Natural killer cell (primary cell): ENCODE results near the gene RBFOX2. TPM values are rescaled to one million over a fixed set of nuclear protein-coding genes. Genes with fewer than 3 reads are reported as not detected.

Experiments
- ATAC-seq, 3 donors: fragments of 150-1000 bp in 2 of 3; fragments of 200-7000 bp in 1 of 3; cut with Tn5 transposase; 1 replicate in 1 of 3; 2 replicates in 2 of 3; pipeline ENCODE4 v1.10.0; 2021; ENCODE audit warnings: mild to moderate bottlenecking in 2 of 3, moderate library complexity in 2 of 3
- DNase-seq, 2 donors: peaks; one replicate each; pipeline versions ENCODE4 v3.0.0 to v3.0.0-alpha.2; 2013 to 2021; ENCODE audit warnings: mixed read lengths in 1 of 2
- H3K27ac ChIP-seq: one replicate; pipeline ENCODE4 v1.5.1; 2013; ENCODE audit warnings: mild to moderate bottlenecking, low read length
- H3K27me3 ChIP-seq: one replicate; pipeline ENCODE4 v1.6.1; 2013; ENCODE audit warnings: low read length; ENCODE audit not compliant: control insufficient read depth, insufficient read depth
- H3K36me3 ChIP-seq: one replicate; pipeline ENCODE4 v1.6.1; 2013; ENCODE audit warnings: low read length; ENCODE audit not compliant: control insufficient read depth, insufficient read depth
- H3K4me1 ChIP-seq: one replicate; pipeline ENCODE4 v1.6.1; 2013; ENCODE audit warnings: low read length; ENCODE audit not compliant: control insufficient read depth, insufficient read depth
- H3K4me3 ChIP-seq: one replicate; pipeline ENCODE4 v1.5.1; 2013; ENCODE audit warnings: low read length
- H3K9me3 ChIP-seq: one replicate; pipeline ENCODE4 v1.6.1; 2013; ENCODE audit warnings: low read length; ENCODE audit not compliant: control insufficient read depth, insufficient read depth
- H3K27ac Mint-ChIP-seq, 2 donors: one replicate each; pipeline ENCODE4 v1.8.0; 2022; ENCODE audit warnings: mild to moderate bottlenecking in 2 of 2, mixed read lengths in 2 of 2, moderate library complexity in 1 of 2
- H3K27me3 Mint-ChIP-seq, 2 donors: one replicate each; pipeline ENCODE4 v1.8.0; 2022; ENCODE audit warnings: low read depth in 2 of 2, mixed read lengths in 2 of 2
- H3K36me3 Mint-ChIP-seq: one replicate; pipeline ENCODE4 v1.8.0; 2022; ENCODE audit warnings: mixed read lengths
- H3K4me1 Mint-ChIP-seq, 2 donors: one replicate each; pipeline ENCODE4 v1.8.0; 2022; ENCODE audit warnings: mixed read lengths in 2 of 2
- H3K4me3 Mint-ChIP-seq: one replicate; pipeline ENCODE4 v1.8.0; 2022; ENCODE audit warnings: mild to moderate bottlenecking, moderate library complexity, mixed read lengths
- H3K9me3 Mint-ChIP-seq, 2 donors: one replicate each; pipeline ENCODE4 v1.8.0; 2022; ENCODE audit warnings: mixed read lengths in 2 of 2
- WGBS: methylation state at CpG from one replicate; pipeline ENCODE4 v1.1.7; 2013; ENCODE audit warnings: missing lambda C conversion rate; ENCODE audit not compliant: insufficient coverage; 5-methylcytosine and 5-hydroxymethylcytosine counted together
- intact Hi-C: fragments of 100-400 bp; cut with micrococcal nuclease; formaldehyde crosslinking; loops from one replicate; pipeline ENCODE4 v1.14.2; 2022
- total RNA-seq, 4 donors: library from RNA; stranded (reverse); fragments of 120-200 nt in 1 of 4; gene quantifications; one replicate each; pipeline versions ENCODE4 v1.2.3 to v1.2.4, GENCODE V29; 2013 to 2022
- TF ChIP-seq, protein P1 (sequence below): fragments of 200-600 bp; IDR thresholded peaks from one replicate; pipeline ENCODE4 v1.8.0; 2022; ENCODE audit warnings: antibody characterized with exemption

Gene RBFOX2
- total RNA-seq, 3 donors from 2014 or later (not counting 1 experiment from before 2014, with no cell fraction given), result 1.0 to 4.7 (median 3.0) TPM

DNA sequence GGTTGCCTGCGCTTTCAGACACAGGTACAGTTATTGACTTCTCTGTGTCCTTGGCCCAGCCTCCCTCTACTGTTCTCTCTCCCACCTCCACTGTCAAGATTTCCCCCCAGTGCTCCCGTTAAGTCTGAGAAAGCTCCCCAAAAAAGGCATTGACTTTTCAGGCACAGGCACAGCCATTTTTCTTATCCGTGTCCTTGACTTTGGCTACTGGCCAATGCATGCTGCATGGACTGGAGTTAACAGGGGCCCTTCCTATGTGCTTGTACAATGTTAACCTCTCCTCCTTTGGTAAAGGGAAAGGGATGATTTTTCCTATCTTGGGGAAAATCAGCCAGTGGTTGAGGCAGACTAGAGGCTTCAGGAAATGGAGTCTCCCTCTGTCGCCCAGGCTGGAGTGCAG is 306.7 kb downstream of the RBFOX2 start:
- Mint-ChIP-seq H3K9me3 (no peaks in the 10 kb centered on the region), H3K36me3 (no peaks in the 10 kb centered on the region), H3K4me1 (peaks cover 0 to 15% of the 10 kb centered on the region in 2 donors), H3K27ac (no peak overlapping the region), H3K27me3 (peaks cover 0 to 3% of the 10 kb centered on the region in 2 donors), H3K4me3 (no peak overlapping the region)
- 94% methylated on average over 4 of the region's 4 CpGs for WGBS
- H3K27me3 ChIP-seq, result no peaks in the 10 kb centered on the region
- no peaks in the 10 kb centered on the region for H3K36me3 ChIP-seq
- no peak for ATAC-seq
- H3K4me3 ChIP-seq, result no peak overlapping the region
- no peaks in the 10 kb centered on the region for H3K4me1 ChIP-seq
- H3K9me3 ChIP-seq, result no peaks in the 10 kb centered on the region
- intact Hi-C loops, result no loop called here
- H3K27ac ChIP-seq, result no peak overlapping the region
- TF ChIP-seq, protein P1, sequence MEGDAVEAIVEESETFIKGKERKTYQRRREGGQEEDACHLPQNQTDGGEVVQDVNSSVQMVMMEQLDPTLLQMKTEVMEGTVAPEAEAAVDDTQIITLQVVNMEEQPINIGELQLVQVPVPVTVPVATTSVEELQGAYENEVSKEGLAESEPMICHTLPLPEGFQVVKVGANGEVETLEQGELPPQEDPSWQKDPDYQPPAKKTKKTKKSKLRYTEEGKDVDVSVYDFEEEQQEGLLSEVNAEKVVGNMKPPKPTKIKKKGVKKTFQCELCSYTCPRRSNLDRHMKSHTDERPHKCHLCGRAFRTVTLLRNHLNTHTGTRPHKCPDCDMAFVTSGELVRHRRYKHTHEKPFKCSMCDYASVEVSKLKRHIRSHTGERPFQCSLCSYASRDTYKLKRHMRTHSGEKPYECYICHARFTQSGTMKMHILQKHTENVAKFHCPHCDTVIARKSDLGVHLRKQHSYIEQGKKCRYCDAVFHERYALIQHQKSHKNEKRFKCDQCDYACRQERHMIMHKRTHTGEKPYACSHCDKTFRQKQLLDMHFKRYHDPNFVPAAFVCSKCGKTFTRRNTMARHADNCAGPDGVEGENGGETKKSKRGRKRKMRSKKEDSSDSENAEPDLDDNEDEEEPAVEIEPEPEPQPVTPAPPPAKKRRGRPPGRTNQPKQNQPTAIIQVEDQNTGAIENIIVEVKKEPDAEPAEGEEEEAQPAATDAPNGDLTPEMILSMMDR, result no peak
- no peak for DNase-seq

GRCh38 chr22:35719212-35719875 is 309.3 kb downstream of the RBFOX2 start:
- Histone ChIP-seq H3K4me3 (no peak overlapping the region), H3K9me3 (no peaks in the 10 kb centered on the region), H3K4me1 (no peaks in the 10 kb centered on the region), H3K27me3 (no peaks in the 10 kb centered on the region), H3K36me3 (no peaks in the 10 kb centered on the region), H3K27ac (no peak overlapping the region)
- no peak for DNase-seq
- Mint-ChIP-seq H3K27me3 (no peaks in the 10 kb centered on the region), H3K4me1 (no peaks in the 10 kb centered on the region), H3K36me3 (no peaks in the 10 kb centered on the region), H3K4me3 (no peak overlapping the region), H3K27ac (no peak overlapping the region), H3K9me3 (no peaks in the 10 kb centered on the region)
- WGBS, result 90% methylated on average over 15 of the region's 15 CpGs
- no peak for ATAC-seq
- intact Hi-C loops, result no loop called here
- TF ChIP-seq, protein P1, result no peak

DNA sequence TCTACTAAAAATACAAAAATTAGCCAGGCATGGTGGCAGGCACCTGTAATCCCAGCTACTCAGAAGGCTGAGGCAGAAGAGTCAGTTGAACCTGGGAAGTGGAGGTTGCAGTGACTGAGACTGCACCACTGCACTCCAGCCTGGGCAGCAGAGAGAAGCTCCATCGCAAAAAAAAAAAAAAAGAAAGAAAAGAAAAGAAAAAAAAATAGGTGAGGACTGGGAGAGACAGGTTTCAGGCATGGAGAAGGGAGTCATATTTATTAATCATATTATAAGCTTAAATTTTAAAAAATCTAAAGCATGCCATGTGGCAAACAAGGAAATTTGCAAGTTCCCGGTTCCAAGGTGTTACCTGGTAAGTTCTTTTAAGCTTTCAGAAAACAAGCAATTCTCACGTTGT is 311.1 kb downstream of the RBFOX2 start, which contains the start of gene APOL5:
TSS of gene APOL5 (plus strand) at position 301 of the 400 bp plus-strand sequence. CDS start at position 301, 0 bp downstream.
- Histone ChIP-seq H3K27me3 (no peaks in the 10 kb centered on the region), H3K9me3 (no peaks in the 10 kb centered on the region), H3K4me3 (no peak within 1 kb of the TSS), H3K4me1 (no peaks in the 10 kb centered on the region), H3K27ac (no peak within 1 kb of the TSS), H3K36me3 (no peaks in the 10 kb centered on the region)
- Mint-ChIP-seq H3K27me3 (peaks cover 0 to 6% of the 10 kb centered on the region in 2 donors), H3K36me3 (no peaks in the 10 kb centered on the region), H3K4me3 (no peak within 1 kb of the TSS), H3K27ac (no peak within 1 kb of the TSS), H3K9me3 (peaks cover 0 to 2% of the 10 kb centered on the region in 2 donors), H3K4me1 (no peaks in the 10 kb centered on the region)
- DNase-seq (no peak), ATAC-seq (no peak)
- 92% methylated on average over 2 of the region's 3 CpGs for WGBS
- intact Hi-C loops, result no loop called here
- TF ChIP-seq, protein P1, result no peak

GRCh38 chr22:35712672-35713071 is 316.0 kb downstream of the RBFOX2 start:
- WGBS, result 88% methylated on average over 2 of the region's 2 CpGs
- no peak overlapping the region for H3K4me3 Mint-ChIP-seq
- H3K9me3 Mint-ChIP-seq, result peaks cover 0 to 2% of the 10 kb centered on the region in 2 donors
- no peaks in the 10 kb centered on the region for H3K4me1 Mint-ChIP-seq
- H3K4me3 ChIP-seq, result no peak overlapping the region
- H3K4me1 ChIP-seq, result no peaks in the 10 kb centered on the region
- TF ChIP-seq, protein P1, result no peak
- DNase-seq (no peak), ATAC-seq (no peak)
- H3K36me3 ChIP-seq, result no peaks in the 10 kb centered on the region
- no peaks in the 10 kb centered on the region for H3K9me3 ChIP-seq
- no peak overlapping the region for H3K27ac ChIP-seq
- H3K27ac Mint-ChIP-seq, result no peak overlapping the region
- intact Hi-C loops, result no loop called here
- no peaks in the 10 kb centered on the region for H3K36me3 Mint-ChIP-seq
- no peaks in the 10 kb centered on the region for H3K27me3 ChIP-seq
- H3K27me3 Mint-ChIP-seq, result peaks cover 0 to 6% of the 10 kb centered on the region in 2 donors
